HepG2 (cell line): ENCODE results near the gene SLC2A11. TPM values are rescaled to one million over a fixed set of nuclear protein-coding genes. Genes with fewer than 3 reads are reported as not detected.

Source experiments
- ETV6 ChIP-seq: sonication (generic); formaldehyde crosslinking; conservative IDR thresholded peaks from 2 replicates; pipeline ENCODE4 v1.4.0; 2020; ENCODE audit warnings: missing genetic modification reagents
- HMG20A ChIP-seq: IDR thresholded peaks from 2 replicates; pipeline ENCODE4 v1.6.1; 2016; ENCODE audit warnings: borderline replicate concordance
- IRF1 ChIP-seq: sonication (generic); formaldehyde crosslinking; IDR thresholded peaks from 2 replicates; pipeline ENCODE4 v1.4.0; 2020; ENCODE audit warnings: low read depth, mild to moderate bottlenecking, missing genetic modification reagents
- KDM1A ChIP-seq: IDR thresholded peaks from 2 replicates; pipeline ENCODE4 v1.6.1; 2016; ENCODE audit warnings: missing compliant biosample characterization
- MIER3 ChIP-seq: IDR thresholded peaks from 2 replicates; pipeline ENCODE4 v1.6.1; 2016; ENCODE audit warnings: missing compliant biosample characterization, borderline replicate concordance
- MNT ChIP-seq: fragments of 450-650 bp; IDR thresholded peaks from 2 replicates; pipeline ENCODE4 v1.6.1; 2016
- MZF1 ChIP-seq: sonication (generic); formaldehyde crosslinking; IDR thresholded peaks from 2 replicates; pipeline ENCODE4 v1.8.1; 2023; ENCODE audit warnings: mild to moderate bottlenecking, missing genetic modification reagents, borderline replicate concordance
- PPARG ChIP-seq: conservative IDR thresholded peaks from 2 replicates; pipeline ENCODE4 v1.6.1; 2016; ENCODE audit warnings: missing biosample characterization, missing genetic modification reagents
- REST ChIP-seq, 2 experiments: IDR thresholded peaks; 2 replicates each; pipeline ENCODE4 v1.6.1; 2011 to 2012; ENCODE audit warnings: low read length in 2 of 2, borderline replicate concordance in 1 of 2, low read depth in 1 of 2, mild to moderate bottlenecking in 1 of 2, moderate library complexity in 1 of 2
- SMARCC2 ChIP-seq: fragments of 450-650 bp; IDR thresholded peaks from 2 replicates; pipeline ENCODE4 v1.6.1; 2017; ENCODE audit warnings: antibody characterized with exemption, mild to moderate bottlenecking
- SMC3 ChIP-seq: IDR thresholded peaks from 2 replicates; pipeline ENCODE4 v1.6.1; 2011; ENCODE audit warnings: low read length, improper control_type of control experiment
- TEF ChIP-seq: sonication (generic); formaldehyde crosslinking; IDR thresholded peaks from 2 replicates; pipeline ENCODE4 v1.5.0; 2020; ENCODE audit warnings: missing genetic modification reagents
- ZBTB2 ChIP-seq: sonication (generic); formaldehyde crosslinking; IDR thresholded peaks from 2 replicates; pipeline ENCODE4 v1.8.0; 2022; ENCODE audit warnings: low read depth, missing genetic modification reagents
- ZFP36L1 ChIP-seq: sonication (generic); formaldehyde crosslinking; IDR thresholded peaks from 2 replicates; pipeline ENCODE4 v1.8.0; 2022; ENCODE audit warnings: mild to moderate bottlenecking, missing genetic modification reagents, moderate library complexity
- ZFX ChIP-seq: sonication (generic); formaldehyde crosslinking; IDR thresholded peaks from 2 replicates; pipeline ENCODE4 v1.4.0; 2020; ENCODE audit warnings: mild to moderate bottlenecking, low read depth, missing genetic modification reagents, moderate library complexity
- ZFY ChIP-seq: sonication (generic); formaldehyde crosslinking; IDR thresholded peaks from 2 replicates; pipeline ENCODE4 v1.4.0; 2020; ENCODE audit warnings: missing genetic modification reagents
- ZKSCAN5 ChIP-seq: sonication (generic); formaldehyde crosslinking; IDR thresholded peaks from 2 replicates; pipeline ENCODE4 v1.5.1; 2020; ENCODE audit warnings: mild to moderate bottlenecking, missing genetic modification reagents
- ZNF350 ChIP-seq: sonication (generic); formaldehyde crosslinking; IDR thresholded peaks from 2 replicates; pipeline ENCODE4 v1.4.0; 2020; ENCODE audit warnings: mild to moderate bottlenecking, low read depth, missing genetic modification reagents, borderline replicate concordance
- ZNF446 ChIP-seq: sonication (generic); formaldehyde crosslinking; IDR thresholded peaks from 2 replicates; pipeline ENCODE4 v1.5.0; 2020; ENCODE audit warnings: mild to moderate bottlenecking, missing genetic modification reagents
- ZNF589 ChIP-seq: sonication (generic); formaldehyde crosslinking; conservative IDR thresholded peaks from 2 replicates; pipeline ENCODE4 v1.8.0; 2022; ENCODE audit warnings: mild to moderate bottlenecking, moderate library complexity, missing genetic modification reagents
- ZNF629 ChIP-seq: sonication (generic); formaldehyde crosslinking; conservative IDR thresholded peaks from 2 replicates; pipeline ENCODE4 v1.5.0; 2020; ENCODE audit warnings: missing genetic modification reagents
- polyA plus RNA-seq, 8 experiments: library from polyadenylated mRNA; depleted of rRNA in 3 of 8; stranded (reverse) in 7 of 8; unstranded in 1 of 8; fragments of >200 nt; fragmentation: Illumina TruSeq in 4 of 8; extraction: Trizol in 4 of 8; gene quantifications; 2 replicates each; pipeline versions ENCODE4 v1.2.1 to v1.2.3, GENCODE V29; 2011 to 2016; ENCODE audit warnings: low read depth in 4 of 8, missing spikeins in 1 of 8, mixed read lengths in 1 of 8; ENCODE audit not compliant: insufficient read depth in 1 of 8
- total RNA-seq, 5 experiments: library from RNA; depleted of rRNA; stranded (reverse); fragments of >200 nt; fragmentation: Illumina TruSeq; extraction: Trizol; gene quantifications; 2 replicates each; pipeline ENCODE4 v1.2.3, GENCODE V29; 2016; ENCODE audit warnings: low read depth in 1 of 5

SLC2A11 gene
- total and polyA plus RNA-seq, 2 of the 13 experiments (the other 11 are each of a cell fraction or from before 2014, with no cell fraction given): 15.2 to 15.4 TPM

GRCh38 chr22:23913661-23914353 lies 56.1 kb downstream of the SLC2A11 start (continued):
- TF ChIP-seq ZNF350 (CRISPR knock-in tag): peak; percentile 91; the same call in 1 of the 2 replicates
- TF ChIP-seq ZNF446 (CRISPR knock-in tag): no peak; the same call in 1 of the 2 replicates
- no peak for TF ChIP-seq SMC3
- TF ChIP-seq ETV6 (CRISPR knock-in tag): 0 out of 2 replicates have a peak, but pooled peaks have one; percentile 42
- no peak for TF ChIP-seq SMARCC2
- 0 out of 2 replicates have a peak, but pooled peaks have one; percentile 65 for TF ChIP-seq MZF1 (CRISPR knock-in tag)
- no peak; the same call in 1 of the 2 replicates for TF ChIP-seq ZNF629
- TF ChIP-seq MIER3: peak; percentile 62
- TF ChIP-seq ZKSCAN5 (CRISPR knock-in tag): peak; percentile 55; the same call in 1 of the 2 replicates
- peak; percentile 64 for TF ChIP-seq MNT
- peak; percentile 92 for TF ChIP-seq ZFY (CRISPR knock-in tag)
- peak; percentile 67; the same call in 1 of the 2 replicates for TF ChIP-seq ZNF589 (CRISPR knock-in tag)
- no peak for TF ChIP-seq KDM1A
- TF ChIP-seq REST (IDR thresholded peaks at IDR 0.05; ENCODE audit: borderline replicate concordance in 1 of 2, low read depth in 1 of 2, low read length in 2 of 2): no peak
- 0 out of 2 replicates have a peak, but pooled peaks have one; percentile 34 for TF ChIP-seq PPARG (CRISPR knock-in tag)
- peak; percentile 81 for TF ChIP-seq ZBTB2
- no peak for TF ChIP-seq ZFP36L1
- TF ChIP-seq HMG20A (CRISPR knock-in tag): no peak
- no peak for TF ChIP-seq IRF1 (CRISPR knock-in tag)
- TF ChIP-seq ZFX (CRISPR knock-in tag): peak; percentile 96
- no peak for TF ChIP-seq TEF (CRISPR knock-in tag)
